HG02970 (cell line): ENCODE results near the gene PRRG4.
A peak's percentile ranks its signal among the peaks of the same experiment; 100 is the strongest.
"Not testable (repeated sequence)": the region's sequence is repeated elsewhere in the genome, so short reads cannot be mapped to it uniquely, and the experiment has no call there.

Experiments
- ATAC-seq: cut with Tn5 transposase; IDR thresholded peaks from one replicate; pipeline ENCODE4 v1.9.1; 2021; ENCODE audit warnings: mild to moderate bottlenecking, moderate library complexity, moderate number of reproducible peaks; ENCODE audit not compliant: unreplicated experiment, low FRiP score

The PRRG4 gene

DNA sequence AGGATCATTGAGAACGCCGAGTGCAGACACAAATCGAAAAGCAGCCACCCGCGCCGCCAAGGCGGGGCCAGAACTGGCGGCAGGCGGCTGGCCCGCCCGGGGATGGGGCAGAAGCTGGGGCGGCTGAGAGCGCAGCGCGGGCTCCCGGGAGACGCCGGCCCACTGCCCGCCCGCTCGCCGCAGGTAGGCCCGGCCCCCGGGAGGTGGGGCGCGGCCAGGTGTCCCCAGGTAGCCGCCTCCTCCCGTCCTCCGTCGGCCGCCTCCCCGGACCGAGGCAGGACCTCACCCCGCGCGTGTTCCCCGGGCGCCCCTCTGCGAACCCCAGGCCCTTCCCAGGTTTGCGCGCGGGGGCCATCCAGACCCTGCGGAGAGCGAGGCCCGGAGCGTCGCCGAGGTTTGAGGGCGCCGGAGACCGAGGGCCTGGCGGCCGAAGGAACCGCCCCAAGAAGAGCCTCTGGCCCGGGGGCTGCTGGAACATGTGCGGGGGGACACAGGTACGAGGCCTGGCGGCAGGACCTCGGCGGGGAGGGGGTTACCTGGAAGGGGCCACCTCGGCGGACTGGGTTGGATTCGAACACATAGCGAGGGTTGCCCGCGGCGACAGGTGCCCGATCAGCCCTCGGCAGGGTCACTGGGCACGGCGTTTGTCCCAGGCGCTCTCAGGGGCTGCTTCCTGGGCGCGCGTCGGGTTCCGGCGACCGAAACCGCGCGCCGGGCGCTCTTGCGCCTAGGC lies at the start of gene PRRG4:
PRRG4 (plus strand) TSS at position 248 of the 733 bp plus-strand sequence. CDS start 603 bp downstream, outside the sequence.
- ATAC-seq, result peak; percentile 74

DNA sequence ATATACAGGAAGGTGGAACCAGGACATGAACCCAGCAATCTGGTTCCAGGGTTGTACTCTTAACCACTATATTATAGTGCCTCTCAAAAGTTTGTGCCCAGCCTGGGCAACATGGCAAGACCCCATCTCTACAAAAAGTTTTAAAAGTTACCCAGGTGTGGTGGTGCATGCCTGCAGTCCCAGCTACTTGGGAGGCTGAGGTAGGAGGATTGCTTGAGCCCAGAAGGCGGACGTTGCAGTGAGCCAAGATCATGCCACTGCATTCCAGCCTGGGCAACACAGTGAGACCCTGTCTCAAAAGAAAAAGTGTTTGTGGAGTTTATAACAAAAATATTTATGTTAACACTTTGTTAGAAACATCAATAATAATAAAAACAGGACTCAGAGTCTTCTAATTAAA lies 48.9 kb upstream of the PRRG4 start:
- ATAC-seq, result not testable (repeated sequence)

GRCh38 chr11:32781721-32782120 lies 48.0 kb upstream of the PRRG4 start:
- no peak for ATAC-seq

- ATAC-seq, result no peak
These were observed 44.5 kb upstream of the PRRG4 start for GRCh38 chr11:32785262-32785661.

GRCh38 chr11:32786811-32787210 lies 42.9 kb upstream of the PRRG4 start:
- no peak for ATAC-seq

DNA sequence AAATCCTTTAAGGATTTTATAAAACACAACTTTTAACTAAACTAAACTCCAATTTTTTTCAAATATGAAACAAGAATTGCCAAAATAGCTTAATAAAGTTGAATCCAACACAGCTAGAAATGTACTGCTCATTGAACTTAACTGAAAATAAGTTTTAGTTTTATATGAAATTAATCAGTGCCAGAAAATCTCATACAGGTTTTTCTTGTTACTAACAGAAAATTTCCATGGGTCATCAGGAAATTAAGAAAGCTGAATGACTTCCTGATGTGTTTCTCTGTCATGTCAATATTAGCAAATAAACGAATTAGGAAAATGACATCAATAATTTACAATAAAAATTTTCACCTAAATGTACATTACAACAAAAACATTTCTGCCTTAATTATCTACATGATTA lies 38.8 kb upstream of the PRRG4 start:
- ATAC-seq, result no peak

- ATAC-seq, result no peak
These were observed 37.4 kb upstream of the PRRG4 start for GRCh38 chr11:32792111-32792947.

- ATAC-seq, result no peak
These were observed 36.7 kb upstream of the PRRG4 start for GRCh38 chr11:32792948-32793475.

DNA sequence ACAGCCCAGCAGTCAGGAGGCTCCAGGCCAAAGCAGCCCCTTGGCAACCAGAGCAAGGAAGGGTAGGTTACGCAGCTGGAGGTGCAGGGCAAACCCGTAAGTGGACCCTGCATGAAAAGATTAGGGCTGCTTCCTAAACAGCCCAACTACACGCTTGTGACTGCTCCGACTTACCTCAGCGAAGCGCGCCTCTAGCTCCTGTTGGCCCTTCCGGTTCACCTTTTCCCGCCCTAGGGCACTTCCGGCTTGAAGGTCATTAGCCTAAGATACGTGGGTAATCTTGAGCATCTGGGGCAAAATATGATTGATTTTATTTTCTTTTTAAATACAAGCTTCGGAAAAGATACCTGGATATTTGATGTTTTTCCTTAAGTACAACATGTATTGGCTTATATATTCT lies 35.3 kb upstream of the PRRG4 start, which contains the start of gene CCDC73:
CCDC73 (minus strand) TSS at position 224 of the 400 bp plus-strand sequence. CDS start 34,419 bp downstream, outside the sequence.
- ATAC-seq, result no peak

DNA sequence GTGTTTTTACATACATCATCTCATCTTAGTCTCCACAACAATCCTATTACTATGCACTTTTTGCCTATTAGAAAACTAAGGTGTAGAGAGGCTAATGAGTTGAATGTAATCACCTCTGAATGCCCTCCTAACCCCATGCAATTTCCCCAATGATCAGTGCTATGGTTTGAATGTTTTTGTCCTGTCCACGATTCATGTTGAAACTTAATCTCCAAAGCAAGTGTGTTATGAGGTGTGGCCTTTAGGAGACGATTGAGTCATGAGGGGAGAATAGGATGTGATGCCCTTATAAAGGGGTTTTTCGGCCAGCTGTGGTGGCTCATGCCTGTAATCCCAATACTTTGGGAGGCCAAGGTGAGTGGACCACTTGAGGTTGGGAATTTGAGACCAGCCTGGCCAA lies 33.3 kb upstream of the PRRG4 start:
- no peak for ATAC-seq

DNA sequence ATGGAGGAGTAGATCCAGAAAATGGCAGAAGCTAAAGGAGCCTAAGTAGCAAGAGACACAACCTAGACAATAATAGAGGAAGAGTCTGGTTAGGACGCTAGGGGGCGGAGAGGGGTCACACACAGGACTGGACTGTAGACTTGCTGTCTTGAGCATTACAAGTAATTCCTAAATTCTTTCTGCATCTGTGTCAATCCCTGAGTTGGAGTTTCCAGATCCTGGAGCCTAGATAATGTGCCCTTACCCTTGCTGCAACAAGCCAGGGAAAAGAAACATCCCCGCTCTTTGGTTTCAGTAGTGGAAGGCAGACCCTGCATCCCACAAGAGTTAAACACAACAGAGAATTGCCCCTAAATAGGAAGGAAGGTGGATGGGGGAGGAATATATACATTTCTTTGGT lies 20.4 kb upstream of the PRRG4 start:
- peak; percentile 62 for ATAC-seq

- no peak for ATAC-seq
These were observed 12.4 kb upstream of the PRRG4 start for GRCh38 chr11:32817181-32817851.

DNA sequence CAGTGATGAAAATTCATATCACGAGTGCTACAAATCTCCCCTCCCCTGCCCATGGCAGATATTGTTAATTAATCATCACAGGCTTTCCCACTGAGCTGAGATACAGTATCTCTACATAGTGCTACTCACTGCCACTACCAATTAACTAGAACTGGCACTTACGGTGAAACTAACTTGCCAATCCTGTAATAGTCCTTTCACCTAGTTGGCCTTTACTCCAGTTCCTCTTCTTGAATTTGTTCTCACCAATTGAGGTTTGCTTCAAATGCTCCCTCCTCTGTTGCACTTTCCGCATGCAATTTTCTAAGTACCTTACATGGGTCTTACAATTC lies 11.9 kb upstream of the PRRG4 start:
- ATAC-seq, result no peak

GRCh38 chr11:32819187-32819586 lies 10.5 kb upstream of the PRRG4 start:
- no peak for ATAC-seq

DNA sequence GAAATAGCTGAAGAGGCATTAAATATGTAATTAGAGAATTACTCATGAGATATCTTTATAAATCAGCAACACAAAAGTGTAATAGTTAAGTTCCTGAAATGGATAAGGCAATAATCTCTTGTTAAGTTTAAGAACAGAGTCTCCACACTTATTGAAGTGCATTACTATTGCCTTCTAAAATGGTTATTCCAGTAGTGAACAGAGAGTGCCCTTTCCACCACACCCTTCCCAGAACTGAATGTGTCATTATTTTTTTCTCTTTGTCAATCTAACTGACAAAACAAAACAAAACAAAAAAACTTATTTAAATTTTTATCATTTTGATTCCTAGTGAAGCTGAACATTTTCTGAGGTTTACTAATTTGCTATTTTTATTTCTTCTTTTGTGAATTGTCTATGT lies 9.2 kb upstream of the PRRG4 start:
- ATAC-seq, result no peak

- no peak for ATAC-seq
These were observed 8.2 kb upstream of the PRRG4 start for GRCh38 chr11:32821517-32821916.

DNA sequence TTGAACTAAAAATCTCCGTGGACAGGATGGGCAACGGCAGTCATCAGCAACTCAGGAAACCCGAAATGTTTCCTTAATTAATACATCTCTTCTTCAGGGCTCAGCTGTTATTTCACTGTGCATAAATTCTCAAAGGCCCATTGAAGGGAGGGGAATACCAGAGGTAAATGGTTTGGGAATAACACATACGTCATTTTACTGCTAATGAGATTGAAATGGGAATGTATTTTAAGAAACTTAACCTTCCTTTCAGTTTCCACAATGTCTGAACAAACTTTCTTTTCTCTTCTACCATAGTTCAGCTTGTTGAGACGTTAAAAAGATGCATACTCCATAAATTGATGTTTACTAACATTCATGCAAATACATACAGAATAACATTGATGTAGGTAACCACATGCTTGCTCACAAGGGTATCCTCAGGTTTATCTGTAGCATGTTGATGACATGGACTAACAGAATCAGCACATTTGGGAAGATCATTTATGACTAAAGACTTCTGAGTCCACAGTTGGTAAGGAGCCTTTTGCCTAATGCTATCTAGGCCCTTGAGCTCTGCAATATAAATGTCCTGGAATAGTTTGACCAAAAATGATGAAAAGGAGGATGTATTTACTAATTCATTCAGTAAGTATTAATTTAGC lies 7.7 kb upstream of the PRRG4 start:
- no peak for ATAC-seq

DNA sequence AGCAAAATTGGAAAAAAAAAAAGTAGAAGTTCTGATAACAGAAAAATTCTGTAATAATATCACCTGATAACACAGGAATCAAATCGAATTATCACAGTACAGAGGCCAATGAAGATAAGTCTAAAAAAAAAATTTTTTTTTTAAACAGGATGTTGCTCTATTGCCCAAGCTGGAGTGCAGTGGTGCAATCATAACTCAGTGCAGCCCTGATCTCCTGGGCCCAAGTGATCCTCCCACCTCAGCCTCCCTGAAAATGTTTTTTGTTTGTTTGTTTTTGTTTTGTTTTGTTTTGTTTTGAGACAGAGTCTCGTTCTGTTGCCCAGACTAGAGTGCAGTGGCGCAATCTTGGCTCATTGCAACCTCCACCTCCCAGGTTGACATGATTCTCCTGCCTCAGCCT lies 6.1 kb upstream of the PRRG4 start:
- ATAC-seq, result not testable (repeated sequence)

DNA sequence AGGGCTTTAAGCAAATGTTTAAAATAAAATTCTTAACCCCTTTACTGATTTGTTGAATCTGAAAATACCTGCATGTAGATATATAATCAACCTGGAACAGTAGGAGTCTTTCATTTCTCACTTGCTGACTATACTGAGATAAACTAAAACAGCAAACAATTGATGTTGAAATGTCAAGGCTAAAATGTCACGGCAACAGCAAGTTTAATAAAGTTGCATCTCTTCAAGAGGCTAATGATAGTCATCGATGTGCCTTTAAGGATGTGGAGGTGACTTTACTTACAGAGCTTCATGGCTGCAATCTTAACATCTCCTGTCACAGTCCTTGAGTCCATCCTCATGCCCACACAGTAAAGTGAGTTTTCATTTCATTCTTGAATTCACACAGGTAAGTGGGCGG lies 3.6 kb upstream of the PRRG4 start:
- ATAC-seq, result no peak

DNA sequence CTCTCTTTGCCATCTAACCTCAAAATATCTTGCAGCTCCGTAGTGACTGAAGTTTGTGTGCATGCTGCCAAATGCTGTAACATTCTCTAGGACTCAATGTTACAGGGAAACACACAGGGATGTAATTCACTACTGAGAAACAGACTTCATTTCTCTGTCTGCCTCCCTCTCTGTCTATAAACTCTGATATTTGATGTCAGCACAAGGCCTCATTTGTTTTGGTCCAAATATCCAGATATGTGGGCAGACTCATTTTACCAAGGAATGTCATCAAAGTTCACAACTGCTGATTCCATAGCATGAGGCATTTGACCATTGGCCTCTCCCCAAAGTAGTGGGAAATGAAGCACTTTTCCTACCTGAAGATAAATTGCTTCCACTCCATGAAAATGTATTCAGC lies 2.5 kb upstream of the PRRG4 start:
- no peak for ATAC-seq
